ENCODE data around the gene DOCK3.

DNA sequence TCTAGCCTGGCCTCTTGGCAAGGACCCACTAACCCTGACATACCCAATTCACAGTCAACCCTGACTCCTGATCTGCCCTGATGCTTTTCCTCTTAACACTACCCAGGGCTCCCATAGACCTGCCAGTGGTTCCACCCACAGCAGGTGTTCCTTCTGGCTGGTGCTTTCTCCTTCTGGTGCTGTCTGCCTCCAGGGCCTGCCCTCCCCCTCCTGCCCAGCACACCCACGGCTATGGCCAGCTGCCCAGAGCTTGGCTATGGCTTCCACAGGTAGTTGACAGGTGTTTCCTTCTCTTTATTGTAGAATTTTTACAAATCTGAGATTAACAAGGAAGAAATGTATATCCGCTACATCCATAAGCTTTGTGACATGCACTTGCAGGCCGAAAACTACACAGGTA, 663.9 kb downstream of the DOCK3 start:
- TF ChIP-seq EZH2 (IDR thresholded peaks at IDR 0.05; ENCODE audit: borderline replicate concordance, low read depth, low read length, severe bottlenecking) (no peak), POLR2A (IDR thresholded peaks at IDR 0.05; ENCODE audit: low read depth, low read length) (no peak)

Data from endothelial cell of umbilical vein (primary cell).